Cardiac septum (tissue), 1 donor: ENCODE measurements around the gene RASL12. TPM values are rescaled to one million over a fixed set of nuclear protein-coding genes. Genes with fewer than 3 reads are reported as not detected.

Experiments used
- total RNA-seq: library from RNA; stranded (reverse); fragmentation: NEBNext Ultra II Directional; extraction: Animal tissue kit (Norgen Biotek cat#: 25700); gene quantifications from one replicate; pipeline ENCODE4 v1.2.1, GENCODE V29; 2021
- donor health status: DM: no; HTN: no; CAD: no.

The RASL12 gene
- total RNA-seq, 1 donor from 2014 or later, result 11.5 TPM

Other genes starting within 250 kb of the RASL12 start
- gene PIF1, start 242.3 kb downstream of the RASL12 start, total RNA-seq, result 1.6 TPM
- gene PLEKHO2, start 226.1 kb downstream of the RASL12 start, total RNA-seq, result 10.4 TPM
- 1.4 TPM for gene ANKDD1A, start 156.1 kb downstream of the RASL12 start, total RNA-seq
- gene SPG21, start 78.1 kb downstream of the RASL12 start, total RNA-seq, result 53.6 TPM
- 18.4 TPM for gene MTFMT, start 38.4 kb downstream of the RASL12 start, total RNA-seq
- gene SLC51B, start 22.6 kb downstream of the RASL12 start, total RNA-seq, result not detected
- 3.3 TPM for gene KBTBD13, start 8.8 kb upstream of the RASL12 start, total RNA-seq
- gene UBAP1L, start 47.2 kb upstream of the RASL12 start, total RNA-seq, result 2.4 TPM
- 17.4 TPM for gene PDCD7, start 65.8 kb upstream of the RASL12 start, total RNA-seq
- gene CLPX, start 117.4 kb upstream of the RASL12 start, total RNA-seq, result 55.9 TPM
- gene CILP, start 143.5 kb upstream of the RASL12 start, total RNA-seq, result 24.0 TPM
- 4.7 TPM for gene PARP16, start 218.9 kb upstream of the RASL12 start, total RNA-seq
- not detected for gene RNU5A-1, start 228.1 kb upstream of the RASL12 start, total RNA-seq
- 29.8 TPM for gene RNU5B-1, start 236.7 kb upstream of the RASL12 start, total RNA-seq